BE2C (cell line): ENCODE results near the gene S100A16.

Source experiments
- DNase-seq: peaks from one replicate; pipeline ENCODE4 v3.0.0-alpha.2; 2020
- H3K27me3 ChIP-seq: fragments of 250-450 bp; sonication (Bioruptor Pico); 2 replicates; pipeline ENCODE4 v1.5.1; 2020; ENCODE audit warnings: mild to moderate bottlenecking
- H3K36me3 ChIP-seq: fragments of 250-450 bp; sonication (Bioruptor Pico); 2 replicates; pipeline ENCODE4 v1.5.1; 2020; ENCODE audit warnings: mild to moderate bottlenecking
- H3K4me1 ChIP-seq: fragments of 250-450 bp; sonication (Bioruptor Pico); 2 replicates; pipeline ENCODE4 v1.5.1; 2020
- H3K4me3 ChIP-seq: 2 replicates; pipeline ENCODE4 v1.5.1; 2011; ENCODE audit warnings: low read depth, low read length
- H3K9me3 ChIP-seq: fragments of 250-450 bp; sonication (Bioruptor Pico); 2 replicates; pipeline ENCODE4 v1.5.1; 2020
- CTCF ChIP-seq: IDR thresholded peaks from 2 replicates; pipeline ENCODE4 v1.5.1; 2012; ENCODE audit warnings: mild to moderate bottlenecking, low read depth, low read length

The S100A16 gene

GRCh38 chr1:153655333-153655732, 42.4 kb upstream of the S100A16 start:
- Histone ChIP-seq H3K27me3 (no peaks in the 10 kb centered on the region), H3K4me1 (no peaks in the 10 kb centered on the region; the same call in 1 of the 2 replicates), H3K4me3 (no peak overlapping the region), H3K9me3 (no peaks in the 10 kb centered on the region), H3K36me3 (no peaks in the 10 kb centered on the region)
- TF ChIP-seq CTCF: no peak
- DNase-seq: no peak

DNA sequence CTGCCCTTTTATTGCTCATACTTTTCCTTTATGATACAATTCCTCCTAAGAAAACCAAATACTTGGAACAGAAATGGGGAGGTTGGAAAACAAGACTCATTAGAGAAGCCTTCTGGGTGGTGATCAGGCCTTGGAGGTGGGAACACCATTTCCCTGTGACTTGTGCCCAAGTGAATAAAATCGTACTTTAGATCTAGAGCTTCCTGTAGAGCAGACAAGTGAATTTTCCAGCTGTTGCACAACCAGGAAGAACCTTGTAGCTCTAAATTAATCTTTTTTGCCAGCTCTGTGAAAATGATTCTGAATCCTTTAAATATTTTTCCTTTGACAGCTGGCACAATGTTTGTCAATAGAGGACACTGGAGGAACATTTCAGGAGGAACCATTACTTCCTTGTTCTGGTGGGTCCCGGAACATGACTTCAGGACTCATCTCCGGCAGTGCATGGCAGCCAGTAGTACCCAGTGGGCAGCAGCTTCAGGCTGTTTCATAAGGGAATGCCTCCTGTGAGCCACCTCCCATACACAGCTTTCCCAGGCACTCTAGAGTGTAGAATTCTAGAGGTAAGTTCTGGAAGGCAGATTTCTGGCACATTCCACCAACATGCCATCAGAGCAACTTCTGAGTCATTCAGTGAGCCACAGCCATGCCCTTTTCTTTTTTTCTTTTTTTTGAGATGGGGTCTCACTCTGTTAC, 40.0 kb upstream of the S100A16 start:
- TF ChIP-seq CTCF: no peak
- Histone ChIP-seq H3K4me3 (no peak overlapping the region), H3K9me3 (no peaks in the 10 kb centered on the region), H3K27me3 (no peaks in the 10 kb centered on the region), H3K4me1 (peaks cover 4% of the 10 kb centered on the region; the same call in 1 of the 2 replicates), H3K36me3 (no peaks in the 10 kb centered on the region)
- no peak for DNase-seq

- Histone ChIP-seq H3K4me3 (no peak overlapping the region), H3K9me3 (no peaks in the 10 kb centered on the region), H3K27me3 (no peaks in the 10 kb centered on the region), H3K36me3 (peaks cover 2% of the 10 kb centered on the region), H3K4me1 (peaks cover 4% of the 10 kb centered on the region; the same call in 1 of the 2 replicates)
- no peak for TF ChIP-seq CTCF
- DNase-seq: no peak
Observed at GRCh38 chr1:153651771-153652170, 38.8 kb upstream of the S100A16 start.

- H3K4me3 ChIP-seq: no peak overlapping the region
- peaks cover 4% of the 10 kb centered on the region; the same call in 1 of the 2 replicates for H3K4me1 ChIP-seq
- H3K36me3 ChIP-seq: peaks cover 21% of the 10 kb centered on the region
- H3K9me3 ChIP-seq: no peaks in the 10 kb centered on the region
- no peak for DNase-seq
- TF ChIP-seq CTCF: no peak
- H3K27me3 ChIP-seq: no peaks in the 10 kb centered on the region
Observed at GRCh38 chr1:153649863-153650235, 36.9 kb upstream of the S100A16 start.

GRCh38 chr1:153649137-153649862, 36.4 kb upstream of the S100A16 start:
- peaks cover 4% of the 10 kb centered on the region; the same call in 1 of the 2 replicates for H3K4me1 ChIP-seq
- no peak for TF ChIP-seq CTCF
- H3K4me3 ChIP-seq: no peak overlapping the region
- DNase-seq: no peak
- peaks cover 27% of the 10 kb centered on the region for H3K36me3 ChIP-seq
- H3K9me3 ChIP-seq: no peaks in the 10 kb centered on the region
- H3K27me3 ChIP-seq: no peaks in the 10 kb centered on the region
